Choroid plexus epithelial cell (primary cell): ENCODE results near the gene PLEKHG4B.

Experiments used
- DNase-seq: peaks from one replicate; pipeline ENCODE4 v3.0.0-alpha.2; 2010; ENCODE audit warnings: low read depth
- H3K4me3 ChIP-seq: 2 replicates; pipeline ENCODE4 v1.5.1; 2011; ENCODE audit warnings: low read depth, mild to moderate bottlenecking, control low read depth, low read length, moderate library complexity
- TF ChIP-seq, protein P1 (sequence below): conservative IDR thresholded peaks from 2 replicates; pipeline ENCODE4 v1.5.1; 2011; ENCODE audit warnings: low read depth, mild to moderate bottlenecking, control low read depth, inconsistent platforms, low read length, moderate library complexity

The PLEKHG4B gene

DNA sequence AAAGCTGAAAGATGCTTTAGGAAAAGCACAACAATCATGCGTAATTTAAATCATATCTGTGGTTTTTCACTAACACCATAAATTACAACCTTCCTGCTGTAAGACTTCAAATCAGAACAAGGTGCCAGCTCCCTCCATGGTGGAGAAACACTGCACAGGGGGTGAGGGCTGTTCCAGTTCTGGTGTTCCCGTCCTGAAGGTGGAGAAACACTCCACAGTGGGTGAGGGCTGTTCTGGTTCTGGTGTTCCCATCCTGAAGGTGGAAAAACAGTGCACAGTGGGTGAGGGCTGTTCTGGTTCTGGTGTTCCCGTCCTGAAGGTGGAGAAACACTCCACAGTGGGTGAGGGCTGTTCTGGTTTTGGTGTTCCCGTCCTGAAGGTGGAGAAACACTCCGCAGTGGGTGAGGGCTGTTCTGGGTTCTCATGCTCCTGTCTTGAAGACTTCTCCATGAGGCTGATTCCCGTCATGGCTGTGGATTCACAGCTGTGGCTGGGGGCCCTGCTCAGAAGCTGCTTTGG, 12.9 kb downstream of the PLEKHG4B start:
- TF ChIP-seq, protein P1, sequence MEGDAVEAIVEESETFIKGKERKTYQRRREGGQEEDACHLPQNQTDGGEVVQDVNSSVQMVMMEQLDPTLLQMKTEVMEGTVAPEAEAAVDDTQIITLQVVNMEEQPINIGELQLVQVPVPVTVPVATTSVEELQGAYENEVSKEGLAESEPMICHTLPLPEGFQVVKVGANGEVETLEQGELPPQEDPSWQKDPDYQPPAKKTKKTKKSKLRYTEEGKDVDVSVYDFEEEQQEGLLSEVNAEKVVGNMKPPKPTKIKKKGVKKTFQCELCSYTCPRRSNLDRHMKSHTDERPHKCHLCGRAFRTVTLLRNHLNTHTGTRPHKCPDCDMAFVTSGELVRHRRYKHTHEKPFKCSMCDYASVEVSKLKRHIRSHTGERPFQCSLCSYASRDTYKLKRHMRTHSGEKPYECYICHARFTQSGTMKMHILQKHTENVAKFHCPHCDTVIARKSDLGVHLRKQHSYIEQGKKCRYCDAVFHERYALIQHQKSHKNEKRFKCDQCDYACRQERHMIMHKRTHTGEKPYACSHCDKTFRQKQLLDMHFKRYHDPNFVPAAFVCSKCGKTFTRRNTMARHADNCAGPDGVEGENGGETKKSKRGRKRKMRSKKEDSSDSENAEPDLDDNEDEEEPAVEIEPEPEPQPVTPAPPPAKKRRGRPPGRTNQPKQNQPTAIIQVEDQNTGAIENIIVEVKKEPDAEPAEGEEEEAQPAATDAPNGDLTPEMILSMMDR = no peak
- DNase-seq = no peak
- H3K4me3 ChIP-seq = no peak overlapping the region

DNA sequence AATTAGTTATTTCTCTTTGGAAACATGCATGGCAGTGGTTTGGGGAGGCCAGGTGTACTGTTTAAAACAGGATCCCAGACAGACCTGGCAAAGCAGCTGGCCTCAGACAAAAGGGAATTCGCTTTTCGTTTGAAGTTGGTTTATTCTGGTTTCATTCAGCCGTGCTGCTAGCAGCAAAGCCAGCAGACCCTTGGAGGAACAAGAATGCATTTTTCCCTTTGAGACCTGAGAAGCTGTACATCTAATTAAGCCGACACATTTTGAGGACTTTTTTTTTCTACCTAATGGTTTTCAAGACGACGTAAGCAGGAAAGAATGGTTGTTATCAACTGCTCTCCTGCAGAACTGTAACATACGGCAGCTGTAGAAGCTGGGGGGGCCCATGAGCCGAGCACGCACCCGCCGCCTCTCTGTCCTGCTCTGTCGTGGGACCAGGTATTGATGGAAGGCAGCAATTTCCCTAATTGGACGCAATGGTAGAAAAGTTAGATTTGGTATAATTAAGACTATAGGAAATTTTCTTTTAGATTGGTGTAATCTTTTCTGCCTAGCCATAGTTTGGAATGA, 13.6 kb downstream of the PLEKHG4B start:
- no peak for DNase-seq
- H3K4me3 ChIP-seq = no peak overlapping the region
- TF ChIP-seq, protein P1 = no peak

DNA sequence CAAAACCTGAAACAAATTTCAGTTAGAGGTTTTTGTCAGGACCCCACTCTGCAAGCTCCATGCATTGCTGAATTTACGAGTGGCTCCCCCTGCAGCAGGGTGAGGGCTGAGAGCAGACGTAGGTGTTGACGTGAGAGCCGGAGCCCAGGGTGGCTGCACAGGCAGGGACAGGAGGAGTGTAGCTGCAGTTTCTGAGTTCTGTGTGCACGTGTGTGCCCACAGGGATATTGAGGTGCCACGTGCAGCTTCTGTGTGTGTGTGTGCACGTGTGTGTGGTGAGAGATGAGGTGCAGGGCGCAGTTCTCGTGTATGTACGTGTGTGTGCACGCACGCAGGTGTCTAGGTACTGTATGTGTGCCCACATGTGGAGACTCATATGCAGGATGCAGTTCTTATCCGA, 14.6 kb downstream of the PLEKHG4B start:
- DNase-seq = no peak
- H3K4me3 ChIP-seq = no peak overlapping the region
- TF ChIP-seq, protein P1 = no peak

DNA sequence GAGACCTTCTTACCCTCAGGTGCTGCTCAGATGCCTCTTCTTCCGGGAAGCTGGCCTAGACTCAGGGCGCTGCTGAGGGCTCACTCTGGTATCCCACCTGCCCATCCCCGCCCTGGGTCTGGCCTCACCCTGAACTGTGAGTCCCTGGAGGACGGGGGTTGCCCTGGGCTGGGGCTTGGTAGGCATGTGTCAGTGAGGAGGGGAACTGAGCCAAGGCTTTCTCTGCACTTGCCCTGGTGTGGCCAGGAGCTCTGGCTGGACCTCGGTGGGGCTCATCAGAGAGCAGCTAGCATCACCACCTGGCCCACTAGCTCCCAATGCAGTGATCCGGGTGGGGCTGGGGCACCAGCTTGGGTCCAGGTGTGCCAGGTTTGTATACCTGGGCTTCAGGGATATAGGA, 15.6 kb downstream of the PLEKHG4B start:
- no peak for DNase-seq
- TF ChIP-seq, protein P1 = no peak
- no peak overlapping the region for H3K4me3 ChIP-seq

DNA sequence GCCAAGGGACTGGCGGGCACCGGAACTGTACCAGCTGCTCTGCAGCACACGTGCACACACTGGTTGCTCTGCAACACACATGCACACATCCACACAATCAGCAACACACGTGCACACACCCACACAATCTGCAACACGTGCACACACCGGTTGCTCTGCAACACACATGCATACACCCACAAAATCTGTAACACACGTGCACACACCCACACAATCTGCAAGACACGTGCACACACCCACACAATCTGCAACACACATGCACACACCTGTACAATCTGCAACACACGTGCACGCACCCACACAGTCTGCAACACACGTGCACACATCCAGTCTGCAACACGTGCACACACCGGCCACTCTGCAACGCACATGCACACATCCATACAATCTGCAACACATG, 17.9 kb downstream of the PLEKHG4B start:
- no peak overlapping the region for H3K4me3 ChIP-seq
- DNase-seq = no peak
- TF ChIP-seq, protein P1 = no peak

DNA sequence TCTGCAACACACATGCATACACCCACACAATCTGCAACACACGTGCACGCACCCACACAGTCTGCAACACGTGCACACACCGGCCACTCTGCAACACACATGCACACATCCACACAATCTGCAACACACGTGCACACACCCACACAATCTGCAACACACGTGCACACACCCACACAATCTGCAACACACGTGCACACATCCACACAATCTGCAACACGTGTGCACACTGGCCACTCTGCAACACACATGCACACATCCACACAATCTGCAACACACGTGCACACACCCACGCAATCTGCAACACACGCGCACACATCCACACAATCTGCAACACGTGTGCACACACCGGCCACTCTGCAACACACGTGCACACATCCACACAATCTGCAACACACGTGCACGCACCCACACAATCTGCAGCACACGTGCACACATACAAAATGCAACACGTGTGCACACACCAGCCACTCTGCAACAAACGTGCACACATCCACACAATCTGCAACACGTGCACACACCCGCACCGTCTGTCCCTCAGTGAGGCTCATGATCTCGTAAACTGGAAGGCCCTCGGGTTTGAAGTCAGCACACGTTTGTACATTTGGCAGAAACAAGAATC, 18.4 kb downstream of the PLEKHG4B start:
- TF ChIP-seq, protein P1 = no peak
- DNase-seq = no peak
- H3K4me3 ChIP-seq = no peak overlapping the region

DNA sequence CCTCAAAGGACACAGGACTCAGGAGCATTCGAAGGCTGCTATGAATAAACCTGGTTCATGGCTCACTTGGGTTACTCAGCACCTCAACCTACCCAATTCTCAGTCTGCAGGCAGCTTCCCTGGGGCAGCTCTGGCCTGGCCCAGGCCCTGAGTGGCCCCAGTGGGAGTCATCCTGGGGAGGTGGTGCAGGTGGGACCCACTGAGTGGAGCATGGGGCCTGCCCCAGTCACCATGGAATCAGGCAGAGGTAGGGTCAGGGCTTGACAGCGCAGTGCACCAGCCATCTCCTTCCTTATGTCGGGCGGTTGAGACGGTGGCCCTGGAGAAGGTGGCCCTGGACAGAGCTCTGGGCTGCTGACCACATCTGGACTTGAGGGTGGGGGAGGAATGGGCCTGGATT, 19.2 kb downstream of the PLEKHG4B start:
- H3K4me3 ChIP-seq = no peak overlapping the region
- TF ChIP-seq, protein P1 = no peak
- DNase-seq = no peak
